ENCODE results near the gene STXBP6.

Gene STXBP6

GRCh38 chr14:24880689-24881088 lies 169.3 kb downstream of the STXBP6 start:
- no peak for FAIRE-seq

GRCh38 chr14:24879661-24880386 lies 170.1 kb downstream of the STXBP6 start:
- no peak for FAIRE-seq

GRCh38 chr14:24876996-24877395 lies 173.0 kb downstream of the STXBP6 start:
- no peak for FAIRE-seq

- no peak for FAIRE-seq
Observed at GRCh38 chr14:24875991-24876878, 173.7 kb downstream of the STXBP6 start.

GRCh38 chr14:24875203-24875838 lies 174.6 kb downstream of the STXBP6 start:
- FAIRE-seq: no peak

GRCh38 chr14:24874514-24875202 lies 175.3 kb downstream of the STXBP6 start:
- FAIRE-seq: no peak

- FAIRE-seq: no peak
Observed at GRCh38 chr14:24873551-24873950, 176.4 kb downstream of the STXBP6 start.

- FAIRE-seq: no peak
Observed at GRCh38 chr14:24870949-24871701, 178.8 kb downstream of the STXBP6 start.

- no peak for FAIRE-seq
Observed at GRCh38 chr14:24868389-24868788, 181.6 kb downstream of the STXBP6 start.

- FAIRE-seq: no peak
Observed at GRCh38 chr14:24866067-24866639, 183.8 kb downstream of the STXBP6 start.

- no peak for FAIRE-seq
Observed at GRCh38 chr14:24863968-24864684, 185.8 kb downstream of the STXBP6 start.

GRCh38 chr14:24861083-24861630 lies 188.8 kb downstream of the STXBP6 start:
- FAIRE-seq: no peak

GRCh38 chr14:24859559-24859958 lies 190.4 kb downstream of the STXBP6 start:
- FAIRE-seq: no peak

GRCh38 chr14:24858684-24859083 lies 191.3 kb downstream of the STXBP6 start:
- FAIRE-seq: no peak

- FAIRE-seq: no peak
Observed at GRCh38 chr14:24858052-24858451, 191.9 kb downstream of the STXBP6 start.

GRCh38 chr14:24857277-24857676 lies 192.7 kb downstream of the STXBP6 start:
- FAIRE-seq: no peak

- FAIRE-seq: no peak
Observed at GRCh38 chr14:24853446-24853845, 196.5 kb downstream of the STXBP6 start.

GRCh38 chr14:24852312-24853060 lies 197.5 kb downstream of the STXBP6 start:
- no peak for FAIRE-seq

GRCh38 chr14:24851837-24852236 lies 198.1 kb downstream of the STXBP6 start:
- no peak for FAIRE-seq

- no peak for FAIRE-seq
Observed at GRCh38 chr14:24851406-24851805, 198.5 kb downstream of the STXBP6 start.

Measured in TTC549 (cell line).